Measurements from ENCODE around the gene ARHGEF39.
"Not testable (repeated sequence)": the region's sequence is repeated elsewhere in the genome, so short reads cannot be mapped to it uniquely, and the experiment has no call there.

DNA sequence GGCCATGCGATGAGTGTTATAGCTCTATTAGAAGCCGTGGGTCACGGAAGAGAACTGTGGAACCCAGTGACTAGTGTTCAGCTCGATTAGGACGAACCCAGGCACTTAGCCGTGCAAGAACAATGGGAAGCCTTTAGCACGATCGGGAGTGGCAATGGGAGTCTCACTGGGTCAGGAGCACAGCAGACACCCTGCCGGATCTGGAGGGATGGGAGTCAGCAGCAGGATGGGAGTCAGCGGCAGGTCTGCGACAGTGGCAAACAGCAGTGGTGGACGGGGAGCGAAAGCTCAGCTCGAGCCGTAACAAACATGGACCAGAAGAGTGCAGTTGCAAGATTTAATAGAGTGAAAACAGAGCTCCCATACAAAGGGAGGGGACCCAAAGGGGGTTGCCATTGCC lies 24.6 kb downstream of the ARHGEF39 start:
- TF ChIP-seq CTCF (IDR thresholded peaks at IDR 0.05; ENCODE audit: low read length); EZH2phosphoT487 (IDR thresholded peaks at IDR 0.05; ENCODE audit: low read length); EZH2 (optimal IDR thresholded peaks at IDR 0.05; ENCODE audit: low read depth, low read length): not testable (repeated sequence)

Measured in MM.1S (cell line).